GM12873 (cell line): ENCODE data around the gene TFPI.

Source experiments
- TF ChIP-seq, protein P1 (sequence below): IDR thresholded peaks from 2 replicates; pipeline ENCODE4 v1.5.1; 2012; ENCODE audit warnings: low read depth, mild to moderate bottlenecking, moderate library complexity, low read length, control low read depth; ENCODE audit not compliant: insufficient read depth; ENCODE audit errors: missing control alignments

TFPI gene

GRCh38 chr2:187519419-187520120 is 34.7 kb downstream of the TFPI start:
- TF ChIP-seq, protein P1, sequence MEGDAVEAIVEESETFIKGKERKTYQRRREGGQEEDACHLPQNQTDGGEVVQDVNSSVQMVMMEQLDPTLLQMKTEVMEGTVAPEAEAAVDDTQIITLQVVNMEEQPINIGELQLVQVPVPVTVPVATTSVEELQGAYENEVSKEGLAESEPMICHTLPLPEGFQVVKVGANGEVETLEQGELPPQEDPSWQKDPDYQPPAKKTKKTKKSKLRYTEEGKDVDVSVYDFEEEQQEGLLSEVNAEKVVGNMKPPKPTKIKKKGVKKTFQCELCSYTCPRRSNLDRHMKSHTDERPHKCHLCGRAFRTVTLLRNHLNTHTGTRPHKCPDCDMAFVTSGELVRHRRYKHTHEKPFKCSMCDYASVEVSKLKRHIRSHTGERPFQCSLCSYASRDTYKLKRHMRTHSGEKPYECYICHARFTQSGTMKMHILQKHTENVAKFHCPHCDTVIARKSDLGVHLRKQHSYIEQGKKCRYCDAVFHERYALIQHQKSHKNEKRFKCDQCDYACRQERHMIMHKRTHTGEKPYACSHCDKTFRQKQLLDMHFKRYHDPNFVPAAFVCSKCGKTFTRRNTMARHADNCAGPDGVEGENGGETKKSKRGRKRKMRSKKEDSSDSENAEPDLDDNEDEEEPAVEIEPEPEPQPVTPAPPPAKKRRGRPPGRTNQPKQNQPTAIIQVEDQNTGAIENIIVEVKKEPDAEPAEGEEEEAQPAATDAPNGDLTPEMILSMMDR = no peak

DNA sequence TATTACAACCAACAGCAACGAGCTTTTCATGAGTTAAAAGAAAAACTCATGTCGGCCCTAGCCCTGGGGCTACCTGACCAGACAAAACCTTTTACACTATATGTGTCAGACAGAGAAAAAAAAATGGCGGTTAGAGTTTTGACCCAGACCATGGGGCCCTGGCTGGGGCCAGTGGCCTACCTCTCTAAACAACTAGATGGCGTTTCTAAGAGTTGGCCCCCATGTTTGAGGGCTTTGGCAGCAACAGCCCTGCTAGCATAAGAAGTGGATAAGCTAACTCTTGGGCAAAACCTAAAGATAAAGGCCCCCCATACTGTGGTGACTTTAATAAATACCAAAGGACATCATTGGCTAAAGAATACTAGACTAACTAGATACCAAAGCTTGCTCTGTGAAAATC is 39.3 kb downstream of the TFPI start:
- TF ChIP-seq, protein P1 = no peak

- TF ChIP-seq, protein P1 = no peak
These were observed 42.6 kb downstream of the TFPI start for GRCh38 chr2:187511356-187512315.

- TF ChIP-seq, protein P1 = no peak
These were observed 44.4 kb downstream of the TFPI start for GRCh38 chr2:187509667-187510417.

DNA sequence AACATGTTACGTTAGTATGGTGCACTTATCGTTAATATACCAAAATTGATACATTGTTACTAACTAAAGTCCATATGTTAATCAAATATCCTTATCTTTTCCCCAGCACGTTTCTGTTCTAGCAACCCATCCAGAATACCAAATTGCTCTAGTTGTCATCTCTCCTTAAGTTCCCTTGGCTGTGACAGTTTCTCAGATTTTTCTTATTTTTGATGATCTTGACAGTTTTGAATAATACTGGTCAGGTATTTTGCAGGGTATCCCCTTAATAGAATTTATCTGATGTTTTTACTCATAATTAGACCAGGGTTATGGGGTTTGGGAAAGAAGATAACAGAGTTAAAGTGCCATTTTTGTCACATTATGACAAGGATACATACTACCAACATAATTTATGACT is 47.8 kb downstream of the TFPI start:
- TF ChIP-seq, protein P1 = no peak

GRCh38 chr2:187505065-187505672 is 49.1 kb downstream of the TFPI start:
- TF ChIP-seq, protein P1 = no peak
